ENCODE results near the gene MRGPRG. TPM values are rescaled to one million over a fixed set of nuclear protein-coding genes. Genes with fewer than 3 reads are reported as not detected.

MRGPRG gene
- total and polyA plus RNA-seq, 2 of the 4 experiments (the other 2 are of a cell fraction): not detected

DNA sequence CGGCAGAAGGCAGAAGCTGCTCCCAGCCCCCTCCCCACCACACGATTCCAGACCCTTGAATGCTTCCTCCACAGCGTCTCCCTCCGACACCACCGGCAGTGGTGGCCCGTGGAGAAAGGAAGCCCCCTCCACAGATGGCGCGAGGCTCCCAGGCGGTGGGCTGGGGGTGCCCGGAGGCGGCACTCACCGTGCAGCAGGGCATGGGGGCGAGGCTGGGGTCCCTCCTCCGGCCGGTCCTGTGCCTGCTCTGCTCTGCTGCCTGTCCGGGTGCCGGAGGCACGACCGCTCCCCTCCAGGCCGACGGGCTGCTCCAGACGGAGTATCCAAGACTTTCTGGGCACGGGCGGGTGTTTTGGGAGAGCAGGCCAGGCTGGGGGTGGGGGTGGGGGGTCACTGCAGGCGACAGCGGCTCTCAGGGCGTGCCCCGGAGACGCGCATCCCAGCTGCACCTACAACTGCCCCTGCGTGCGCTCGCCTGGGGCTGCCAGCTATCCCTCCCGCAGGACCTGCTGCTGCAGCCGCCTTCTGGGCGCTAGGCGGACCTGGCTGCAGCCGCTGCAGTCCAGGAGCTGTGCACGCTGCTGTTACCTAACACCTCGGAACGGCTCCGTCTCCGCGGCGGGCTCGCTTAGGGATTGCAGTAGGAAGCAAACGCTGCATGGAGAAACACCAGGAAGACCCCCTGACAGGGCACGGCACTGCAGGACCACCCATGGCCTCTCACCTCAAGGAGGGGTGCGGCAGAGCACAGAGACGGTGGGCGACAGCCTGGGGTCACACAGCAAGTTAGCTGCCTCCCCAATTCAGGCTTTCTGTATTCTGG, 15.2 kb downstream of the MRGPRG start:
- no peak overlapping the region for H3K56ac ChIP-seq (ENCODE audit: extremely low read depth, insufficient read depth, low read length)
- H3K79me1 ChIP-seq (ENCODE audit: low read depth in 1 of 2, low read length in 2 of 2): no peaks in the 10 kb centered on the region
- ATAC-seq (ENCODE audit: low read depth): peak; percentile 33
- no peak overlapping the region for H3K23ac ChIP-seq (ENCODE audit: low read depth, low read length)
- no peak overlapping the region for H3K27ac ChIP-seq (ENCODE audit: insufficient read depth, low read length)
- dilution Hi-C loops (cut with HindIII; ENCODE audit: low sequenced_read_pairs, unreplicated experiment) (no loop called here), intact Hi-C loops (cut with micrococcal nuclease) (no loop called here), in situ Hi-C loops (cut with MboI; ENCODE audit: low sequenced_read_pairs) (no loop called here)
- H3K4me3 ChIP-seq (ENCODE audit: insufficient read depth, low read depth, low read length): no peak overlapping the region
- H2AFZ ChIP-seq (replicated peaks; ENCODE audit: low read length, poor library complexity): no peak overlapping the region
- WGBS, 2 experiments (ENCODE audit: extremely low coverage in 2 of 2, insufficient read length in 1 of 2): 3% methylated on average over 19 of the region's 51 CpGs; no CpG with 5 or more reads in 1 of the 2 experiments
- no peak overlapping the region for H2BK120ac ChIP-seq (ENCODE audit: low read depth, low read length)
- no peaks in the 10 kb centered on the region for H3K9me1 ChIP-seq (ENCODE audit: insufficient read depth, low read length)
- no peak for TF ChIP-seq NFE2L2 (IDR thresholded peaks at IDR 0.05; ENCODE audit: low read depth, low read length)
- no peak for TF ChIP-seq CEBPB (IDR thresholded peaks at IDR 0.05; ENCODE audit: low read depth, low read length)
- TF ChIP-seq, protein P1, sequence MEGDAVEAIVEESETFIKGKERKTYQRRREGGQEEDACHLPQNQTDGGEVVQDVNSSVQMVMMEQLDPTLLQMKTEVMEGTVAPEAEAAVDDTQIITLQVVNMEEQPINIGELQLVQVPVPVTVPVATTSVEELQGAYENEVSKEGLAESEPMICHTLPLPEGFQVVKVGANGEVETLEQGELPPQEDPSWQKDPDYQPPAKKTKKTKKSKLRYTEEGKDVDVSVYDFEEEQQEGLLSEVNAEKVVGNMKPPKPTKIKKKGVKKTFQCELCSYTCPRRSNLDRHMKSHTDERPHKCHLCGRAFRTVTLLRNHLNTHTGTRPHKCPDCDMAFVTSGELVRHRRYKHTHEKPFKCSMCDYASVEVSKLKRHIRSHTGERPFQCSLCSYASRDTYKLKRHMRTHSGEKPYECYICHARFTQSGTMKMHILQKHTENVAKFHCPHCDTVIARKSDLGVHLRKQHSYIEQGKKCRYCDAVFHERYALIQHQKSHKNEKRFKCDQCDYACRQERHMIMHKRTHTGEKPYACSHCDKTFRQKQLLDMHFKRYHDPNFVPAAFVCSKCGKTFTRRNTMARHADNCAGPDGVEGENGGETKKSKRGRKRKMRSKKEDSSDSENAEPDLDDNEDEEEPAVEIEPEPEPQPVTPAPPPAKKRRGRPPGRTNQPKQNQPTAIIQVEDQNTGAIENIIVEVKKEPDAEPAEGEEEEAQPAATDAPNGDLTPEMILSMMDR (conservative IDR thresholded peaks at IDR 0.05; ENCODE audit: low read depth, low read length): no peak
- H2BK15ac ChIP-seq (ENCODE audit: low read depth, low read length): no peak overlapping the region
- ChIA-PET POLR2A (ENCODE audit: unreplicated experiment) (no interaction called here), CTCF (no interaction called here)
- H4K91ac ChIP-seq (ENCODE audit: insufficient read depth, low read depth, low read length): no peak overlapping the region
- no peak overlapping the region for H2AK5ac ChIP-seq (ENCODE audit: low read depth, low read length)
- no peaks in the 10 kb centered on the region; the same call in 1 of the 2 replicates for H3K4me1 ChIP-seq (ENCODE audit: control insufficient read depth, insufficient read depth, low read length)
- H3K9me3 ChIP-seq (ENCODE audit: control insufficient read depth, insufficient read depth, low read length): no peaks in the 10 kb centered on the region
- H2AK9ac ChIP-seq (replicated peaks; ENCODE audit: low read depth, low read length, poor library complexity): no peak overlapping the region
- H2BK5ac ChIP-seq (ENCODE audit: low read depth, low read length, poor library complexity, severe bottlenecking): no peak overlapping the region
- no peak overlapping the region for H3K4ac ChIP-seq (ENCODE audit: low read depth, low read length)
- H3K18ac ChIP-seq (ENCODE audit: low read depth, low read length): no peak overlapping the region
- no peak overlapping the region for H4K8ac ChIP-seq (ENCODE audit: low read depth in 2 of 2, low read length in 2 of 2)
- no TSS peak for BruUV-seq (replicated peaks)
- DNase-seq: no peak
- no peak overlapping the region for H3K4me2 ChIP-seq (ENCODE audit: low read depth, low read length)
- H2BK20ac ChIP-seq (ENCODE audit: low read depth, low read length): no peak overlapping the region
- no peak overlapping the region for H3K14ac ChIP-seq (replicated peaks; ENCODE audit: low read depth, low read length)
- H4K20me1 ChIP-seq (ENCODE audit: insufficient read depth, low read length): no peaks in the 10 kb centered on the region
- peaks cover 76% of the 10 kb centered on the region for H3K27me3 ChIP-seq (ENCODE audit: control insufficient read depth, insufficient read depth, low read length)
- no peak overlapping the region for H3K9ac ChIP-seq (ENCODE audit: low read depth, low read length)
- H4K5ac ChIP-seq (ENCODE audit: low read depth, low read length): no peak overlapping the region
- H3K36me3 ChIP-seq (ENCODE audit: control insufficient read depth, insufficient read depth, low read length): no peaks in the 10 kb centered on the region

Measured in IMR-90 (cell line).